ENCODE measurements around the gene LIG1.

GRCh38 chr19:48094129-48094854 is 75.9 kb downstream of the LIG1 start:
- TF ChIP-seq EP300 (IDR thresholded peaks at IDR 0.05) (no peak), CTCF (IDR thresholded peaks at IDR 0.05) (no peak), POLR2AphosphoS5 (IDR thresholded peaks at IDR 0.05) (no peak), POLR2A (IDR thresholded peaks at IDR 0.05) (no peak)

All from sigmoid colon (tissue), 4 donors.